Transverse colon (tissue), 4 donors: Measurements from ENCODE around the gene TDRD7.

Experiments
- EP300 ChIP-seq: sonication (generic); formaldehyde crosslinking; IDR thresholded peaks from one replicate; pipeline ENCODE4 v1.6.1; 2017; ENCODE audit warnings: antibody characterized with exemption, low read depth
- POLR2A ChIP-seq: fragments of 450-650 bp; IDR thresholded peaks from one replicate; pipeline ENCODE4 v1.6.1; 2016; ENCODE audit warnings: antibody characterized with exemption, mild to moderate bottlenecking, moderate library complexity
- POLR2AphosphoS5 ChIP-seq, 3 donors: sonication (generic); formaldehyde crosslinking; IDR thresholded peaks; one replicate each; pipeline ENCODE4 v1.6.1; 2016; ENCODE audit warnings: antibody characterized with exemption in 3 of 3
- TF ChIP-seq, protein P1 (sequence below), 5 experiments: fragments of 200-600 bp in 3 of 5; fragments of 450-650 bp in 2 of 5; sonication (generic) in 3 of 5; IDR thresholded peaks; 1 replicate in 2 of 5; 2 replicates in 3 of 5; pipeline ENCODE4 v1.5.1; 2016 to 2017; ENCODE audit warnings: antibody characterized with exemption in 5 of 5, inconsistent platforms in 3 of 5, mild to moderate bottlenecking in 2 of 5, moderate library complexity in 1 of 5

DNA sequence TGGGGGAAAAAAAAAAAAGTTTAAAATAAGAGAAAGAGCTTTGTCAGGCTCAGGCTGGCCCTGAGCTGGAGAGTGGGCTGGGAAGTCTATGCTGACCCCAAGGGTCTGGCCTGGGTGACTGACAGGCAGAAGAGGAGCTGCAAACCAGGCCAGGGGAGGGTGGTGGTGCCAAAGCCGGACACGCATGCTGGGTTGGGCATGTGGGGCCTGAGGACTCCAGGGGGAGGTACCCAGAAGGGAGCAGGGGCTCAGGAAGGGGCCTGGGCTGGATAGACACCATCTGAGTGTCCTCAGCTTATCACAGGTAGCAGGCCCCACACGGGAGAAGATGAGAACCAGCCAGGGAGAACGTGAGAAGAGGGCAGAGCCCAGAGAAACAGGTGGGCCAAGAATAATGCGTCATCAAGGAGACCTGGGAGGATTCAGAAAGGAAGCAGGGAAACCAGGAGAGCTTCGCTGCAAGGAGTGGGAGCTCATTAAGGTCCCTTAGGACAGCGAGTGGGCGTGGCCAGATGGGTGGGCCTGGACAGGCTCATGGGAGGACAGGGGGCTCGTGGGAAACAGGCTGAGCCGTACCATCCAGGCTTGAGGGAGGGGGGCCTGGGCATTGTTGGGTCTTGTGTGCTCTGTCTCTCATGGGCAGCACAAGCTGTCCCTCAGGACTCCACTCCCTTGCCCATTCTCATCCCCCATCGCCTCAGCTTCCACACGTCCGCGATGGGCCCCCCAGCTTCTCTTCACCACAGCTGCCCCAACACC, 105.6 kb downstream of the TDRD7 start:
- TF ChIP-seq POLR2AphosphoS5 (IDR thresholded peaks at IDR 0.05) (no peak), POLR2A (no peak), EP300 (no peak)
- TF ChIP-seq, protein P1, sequence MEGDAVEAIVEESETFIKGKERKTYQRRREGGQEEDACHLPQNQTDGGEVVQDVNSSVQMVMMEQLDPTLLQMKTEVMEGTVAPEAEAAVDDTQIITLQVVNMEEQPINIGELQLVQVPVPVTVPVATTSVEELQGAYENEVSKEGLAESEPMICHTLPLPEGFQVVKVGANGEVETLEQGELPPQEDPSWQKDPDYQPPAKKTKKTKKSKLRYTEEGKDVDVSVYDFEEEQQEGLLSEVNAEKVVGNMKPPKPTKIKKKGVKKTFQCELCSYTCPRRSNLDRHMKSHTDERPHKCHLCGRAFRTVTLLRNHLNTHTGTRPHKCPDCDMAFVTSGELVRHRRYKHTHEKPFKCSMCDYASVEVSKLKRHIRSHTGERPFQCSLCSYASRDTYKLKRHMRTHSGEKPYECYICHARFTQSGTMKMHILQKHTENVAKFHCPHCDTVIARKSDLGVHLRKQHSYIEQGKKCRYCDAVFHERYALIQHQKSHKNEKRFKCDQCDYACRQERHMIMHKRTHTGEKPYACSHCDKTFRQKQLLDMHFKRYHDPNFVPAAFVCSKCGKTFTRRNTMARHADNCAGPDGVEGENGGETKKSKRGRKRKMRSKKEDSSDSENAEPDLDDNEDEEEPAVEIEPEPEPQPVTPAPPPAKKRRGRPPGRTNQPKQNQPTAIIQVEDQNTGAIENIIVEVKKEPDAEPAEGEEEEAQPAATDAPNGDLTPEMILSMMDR (IDR thresholded peaks at IDR 0.05), result no peak
